NT2/D1 (cell line): ENCODE results near the gene ASIC2.

Experiments used
- SUZ12 ChIP-seq: IDR thresholded peaks from 2 replicates; pipeline ENCODE4 v1.6.1; 2011; ENCODE audit not compliant: insufficient read length, insufficient read depth; ENCODE audit errors: extremely low read depth
- YY1 ChIP-seq: IDR thresholded peaks from 2 replicates; pipeline ENCODE4 v1.6.1; 2011; ENCODE audit not compliant: insufficient read length, insufficient read depth
- ZNF274 ChIP-seq: IDR thresholded peaks from 2 replicates; pipeline ENCODE4 v1.6.1; 2011; ENCODE audit warnings: mild to moderate bottlenecking, low read depth, low read length

DNA sequence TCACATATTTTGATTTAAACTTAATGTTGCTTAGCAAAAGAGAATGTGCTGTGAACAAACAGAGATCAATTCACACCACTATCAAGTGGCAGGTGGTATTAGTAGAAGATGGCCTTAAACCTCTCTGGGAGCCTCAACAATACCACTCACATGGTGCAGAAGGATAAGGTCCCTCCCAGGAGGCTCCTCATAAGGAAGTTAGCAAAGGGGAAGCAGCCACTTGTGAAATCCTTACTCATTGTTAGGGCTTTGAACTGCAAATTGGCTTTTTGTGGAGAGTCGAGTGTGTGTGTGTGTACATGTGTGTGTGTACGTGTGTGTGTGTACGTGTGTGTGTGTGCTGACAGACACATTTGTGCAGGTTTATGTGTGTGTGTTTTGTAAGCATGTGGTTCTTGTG, 48.9 kb upstream of the ASIC2 start:
- TF ChIP-seq ZNF274: no peak
- TF ChIP-seq YY1: no peak
- no peak for TF ChIP-seq SUZ12
